Fibroblast of lung (primary cell): ENCODE measurements around the gene PLA2G2F.

ENCODE experiments used
- CTCF ChIP-seq, 2 donors: IDR thresholded peaks in 1 of 2; conservative IDR thresholded peaks in 1 of 2; 1 replicate in 1 of 2; 2 replicates in 1 of 2; pipeline ENCODE4 v1.5.1; 2011 to 2012; ENCODE audit warnings: low read length in 2 of 2, control low read depth in 1 of 2, inconsistent platforms in 1 of 2, low read depth in 1 of 2, mild to moderate bottlenecking in 1 of 2
- EZH2 ChIP-seq: IDR thresholded peaks from 2 replicates; pipeline ENCODE4 v1.5.1; 2012; ENCODE audit warnings: low read length, control low read depth, mild to moderate bottlenecking; ENCODE audit errors: missing control alignments

DNA sequence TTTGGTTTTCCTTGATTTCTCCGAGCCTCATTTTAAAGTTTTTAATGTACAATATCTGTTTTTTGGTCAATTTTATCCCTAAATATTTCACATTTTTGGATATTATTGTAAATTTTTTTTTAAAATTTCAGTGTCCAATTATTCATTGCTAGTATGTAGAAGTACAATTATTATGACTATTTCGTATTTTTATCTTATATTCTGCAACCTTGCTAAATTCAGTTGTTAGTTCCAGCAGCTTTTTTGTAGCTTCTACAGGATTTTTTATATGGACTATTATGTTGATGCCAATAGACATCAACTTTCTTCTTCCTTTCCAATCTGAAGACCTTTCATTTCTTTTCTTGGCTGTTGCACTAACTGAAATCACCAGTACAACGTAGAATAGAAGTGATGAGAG is 4.1 kb upstream of the PLA2G2F start:
- no peak for TF ChIP-seq CTCF (conservative IDR thresholded peaks at IDR 0.05 in 1 of 2, IDR thresholded peaks at IDR 0.05 in 1 of 2; ENCODE audit: low read depth in 1 of 2, low read length in 2 of 2)
- no peak for TF ChIP-seq EZH2
